Measurements from ENCODE around the gene LIN54.
A peak's percentile ranks its signal among the peaks of the same experiment; 100 is the strongest.

The LIN54 gene

DNA sequence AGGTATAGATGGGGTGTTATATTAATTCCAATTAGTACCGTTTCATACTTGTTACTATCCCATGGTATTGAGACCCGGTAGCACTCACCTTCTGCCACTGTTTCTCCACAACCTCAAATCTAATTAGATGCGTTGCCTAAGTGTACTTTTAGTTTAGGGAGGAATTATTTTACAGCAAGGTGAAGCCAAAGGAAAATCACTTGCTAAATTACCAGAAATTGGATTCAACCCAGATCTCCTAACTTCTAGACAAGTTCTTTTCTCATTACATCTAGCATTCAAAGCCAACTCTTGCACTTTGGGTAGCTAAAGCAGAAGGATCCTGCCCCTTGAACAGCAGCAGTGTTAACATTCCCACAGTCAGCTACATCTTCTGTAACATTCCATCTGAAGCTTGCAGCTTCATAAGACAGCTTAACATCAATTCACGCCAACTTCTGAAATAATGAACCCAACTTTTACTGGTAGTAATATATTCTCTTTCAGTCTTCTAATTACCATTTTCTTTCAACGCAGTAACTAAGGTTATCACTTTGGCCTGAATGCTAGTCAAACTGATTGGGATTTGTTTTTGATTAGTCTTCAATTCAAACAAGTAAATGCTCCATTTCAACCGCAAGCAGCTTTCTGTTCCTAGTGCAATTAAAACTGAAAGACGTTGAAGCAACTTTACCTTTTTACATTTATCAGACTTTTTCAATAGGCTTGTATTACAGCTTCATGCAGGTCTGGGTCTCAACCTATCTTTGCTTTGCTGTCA is 118.7 kb downstream of the LIN54 start:
- DNase-seq (ENCODE audit: low read depth): no peak

DNA sequence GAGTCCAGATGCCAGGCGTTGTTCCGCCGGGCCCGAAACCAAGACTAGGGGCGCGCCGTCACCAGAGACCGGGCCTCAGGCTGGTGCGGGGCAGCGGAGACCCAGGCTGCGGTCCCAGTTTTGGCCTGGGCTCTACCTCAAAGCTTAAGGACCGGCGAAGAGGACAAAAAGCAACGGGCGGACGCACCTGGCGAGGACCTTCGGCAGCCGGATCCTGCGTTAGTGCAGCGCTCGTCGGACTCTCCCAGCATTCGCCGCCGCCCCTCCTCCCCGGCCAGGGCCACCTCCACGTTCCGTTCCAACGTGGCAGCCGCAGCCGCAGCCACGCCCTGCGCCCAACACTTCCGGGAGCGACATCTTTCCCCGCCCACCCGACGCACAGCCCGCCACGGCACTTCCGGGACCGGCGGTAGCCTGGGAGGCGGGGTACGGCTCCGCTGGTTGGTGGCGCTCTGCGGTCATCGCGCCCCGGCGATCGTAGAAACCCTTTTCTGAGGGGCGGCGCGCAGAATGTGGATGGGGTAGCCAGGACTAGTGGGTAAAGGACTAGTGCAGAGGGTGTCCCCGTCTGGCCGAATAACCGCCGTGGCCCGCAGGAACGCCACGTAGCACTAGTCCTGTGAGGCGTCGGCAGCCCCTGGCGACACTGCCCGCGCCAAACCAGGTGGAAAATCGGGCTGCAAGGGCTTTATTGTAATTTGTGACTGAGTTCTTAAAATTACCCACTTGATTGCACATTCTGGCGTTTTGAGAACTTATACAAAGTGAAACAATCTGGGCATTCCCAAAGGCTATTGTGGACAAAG is 119.5 kb downstream of the LIN54 start, which contains the start of gene SEC31A:
SEC31A (minus strand) TSS at position 253 of the 806 bp plus-strand sequence. CDS start 9,217 bp downstream, outside the sequence.
- peak; percentile 94 for DNase-seq (ENCODE audit: low read depth)

DNA sequence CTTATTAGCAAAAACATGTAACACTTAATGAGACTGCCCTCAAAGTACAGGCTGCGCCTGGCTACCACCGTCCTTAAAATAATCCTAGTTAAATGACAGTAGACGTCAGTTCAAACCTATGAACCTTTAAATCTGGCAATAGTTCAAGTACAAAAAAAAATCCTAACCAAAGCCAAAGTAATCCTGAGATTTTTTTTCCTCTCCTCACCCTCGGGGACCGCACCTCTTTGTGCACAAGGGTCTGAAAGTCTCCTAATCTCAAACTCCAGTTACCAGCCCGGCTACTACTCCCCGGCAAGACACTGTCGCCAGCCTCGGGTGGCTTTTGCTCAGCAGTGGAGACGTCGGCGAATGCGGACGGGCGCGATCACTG is 120.1 kb downstream of the LIN54 start:
- no peak for DNase-seq (ENCODE audit: low read depth)

DNA sequence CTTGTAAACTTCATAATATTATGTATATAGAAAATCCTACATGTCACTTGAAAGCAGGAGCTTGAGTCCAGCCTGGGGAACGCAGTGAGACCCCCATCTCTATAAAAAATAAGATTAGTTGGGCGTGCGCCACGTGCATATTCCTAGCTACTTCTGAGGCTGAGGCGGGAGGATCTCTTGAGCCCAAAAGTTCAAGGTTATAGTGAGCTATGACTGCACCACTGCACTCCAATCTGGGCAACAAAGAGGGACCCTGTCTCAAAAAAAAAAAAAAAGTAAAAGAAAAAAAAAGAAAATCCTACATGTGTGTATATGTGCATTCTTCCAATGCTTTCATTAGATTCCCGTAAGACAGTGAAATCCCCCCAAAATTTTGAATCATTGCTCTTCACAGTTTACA is 121.3 kb downstream of the LIN54 start:
- no peak for DNase-seq (ENCODE audit: low read depth)

DNA sequence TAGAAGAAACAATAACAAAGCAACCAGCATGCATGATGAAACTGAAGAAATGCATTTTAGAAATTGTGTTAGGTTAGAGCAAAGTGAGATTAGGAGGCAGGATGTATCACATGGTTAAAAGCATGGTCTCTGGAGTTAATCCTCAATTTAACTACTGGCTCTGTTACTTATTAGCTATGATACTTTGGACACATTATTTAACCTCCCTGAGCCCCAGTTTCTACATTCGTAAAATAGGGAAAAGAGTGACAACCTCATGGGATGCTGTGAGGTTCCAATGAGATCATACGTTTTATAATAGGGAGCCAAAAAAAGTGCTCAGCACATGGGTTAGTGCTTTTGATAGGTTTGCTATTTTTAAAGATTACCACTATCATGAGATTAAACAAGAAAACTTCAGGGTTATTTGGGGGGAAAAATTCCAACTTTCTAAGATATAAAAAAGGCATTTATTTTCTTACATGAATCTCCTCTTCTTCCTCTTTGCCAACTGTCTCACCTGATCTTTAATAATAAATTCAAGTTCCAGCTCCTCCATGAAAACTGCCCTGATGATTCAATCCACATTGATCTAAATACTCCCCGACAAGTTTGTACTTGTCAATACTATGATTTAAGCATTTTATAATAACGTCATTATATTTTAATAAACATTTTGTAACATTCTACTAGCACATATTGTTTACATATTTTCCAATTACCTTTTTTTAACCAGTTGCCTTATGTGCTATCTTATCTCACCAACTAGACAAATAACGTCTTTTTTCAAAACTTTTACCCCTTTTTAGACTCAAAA is 124.3 kb downstream of the LIN54 start:
- DNase-seq (ENCODE audit: low read depth): no peak

DNA sequence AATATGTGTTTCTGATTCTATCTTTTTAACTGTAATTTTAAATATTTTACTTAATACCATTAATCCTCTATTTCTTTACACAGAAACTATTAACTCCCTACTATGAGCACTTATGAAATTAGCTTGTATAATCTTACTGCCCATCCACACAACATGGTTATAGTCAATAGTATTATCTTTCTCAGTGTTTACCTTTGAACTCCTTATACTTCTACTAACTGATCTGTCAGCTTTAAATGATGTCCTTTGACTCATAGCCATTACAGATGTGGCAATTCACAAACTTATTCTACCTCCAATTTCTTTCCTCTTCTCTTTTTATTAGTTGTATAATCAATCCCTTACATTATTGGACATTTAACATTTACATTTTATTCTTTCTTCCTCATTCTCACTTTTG is 125.2 kb downstream of the LIN54 start:
- no peak for DNase-seq (ENCODE audit: low read depth)

Measured in T follicular helper cell (primary cell).